Endothelial cell (in vitro differentiated cells): Measurements from ENCODE around the gene PNP. TPM values are rescaled to one million over a fixed set of nuclear protein-coding genes. Genes with fewer than 3 reads are reported as not detected.

ENCODE experiments used
- DNase-seq: peaks from one replicate; pipeline ENCODE4 v3.0.0; 2021; ENCODE audit warnings: low spot score
- H3K27ac Mint-ChIP-seq: one replicate; pipeline ENCODE4 v1.8.0; 2021; ENCODE audit warnings: mixed read lengths, inconsistent platforms; ENCODE audit not compliant: unreplicated experiment
- H3K27me3 Mint-ChIP-seq: one replicate; pipeline ENCODE4 v1.8.0; 2021; ENCODE audit warnings: mild to moderate bottlenecking, moderate library complexity, mixed read lengths, inconsistent platforms; ENCODE audit not compliant: unreplicated experiment
- H3K36me3 Mint-ChIP-seq: one replicate; pipeline ENCODE4 v1.8.0; 2021; ENCODE audit warnings: mild to moderate bottlenecking, low read depth, mixed read lengths, inconsistent platforms; ENCODE audit not compliant: unreplicated experiment
- H3K4me1 Mint-ChIP-seq: one replicate; pipeline ENCODE4 v1.8.0; 2021; ENCODE audit warnings: mild to moderate bottlenecking, mixed read lengths, inconsistent platforms; ENCODE audit not compliant: unreplicated experiment
- H3K4me3 Mint-ChIP-seq: one replicate; pipeline ENCODE4 v1.8.0; 2021; ENCODE audit warnings: mild to moderate bottlenecking, mixed read lengths, inconsistent platforms; ENCODE audit not compliant: unreplicated experiment
- H3K9me3 Mint-ChIP-seq: one replicate; pipeline ENCODE4 v1.8.0; 2021; ENCODE audit warnings: mixed read lengths, inconsistent platforms; ENCODE audit not compliant: unreplicated experiment
- total RNA-seq: library from RNA; stranded (reverse); fragmentation: NEBNext Ultra II Directional; extraction: Animal tissue kit (Norgen Biotek cat#: 25700); gene quantifications from one replicate; pipeline ENCODE4 v1.2.1, GENCODE V29; 2021; ENCODE audit not compliant: unreplicated experiment
- TF ChIP-seq, protein P1 (sequence below): fragments of 200-600 bp; sonication (generic); IDR thresholded peaks from one replicate; pipeline ENCODE4 v1.5.0; 2021; ENCODE audit warnings: antibody characterized with exemption; ENCODE audit not compliant: unreplicated experiment

PNP gene
- total RNA-seq, 1 donor from 2014 or later: 322 TPM

DNA sequence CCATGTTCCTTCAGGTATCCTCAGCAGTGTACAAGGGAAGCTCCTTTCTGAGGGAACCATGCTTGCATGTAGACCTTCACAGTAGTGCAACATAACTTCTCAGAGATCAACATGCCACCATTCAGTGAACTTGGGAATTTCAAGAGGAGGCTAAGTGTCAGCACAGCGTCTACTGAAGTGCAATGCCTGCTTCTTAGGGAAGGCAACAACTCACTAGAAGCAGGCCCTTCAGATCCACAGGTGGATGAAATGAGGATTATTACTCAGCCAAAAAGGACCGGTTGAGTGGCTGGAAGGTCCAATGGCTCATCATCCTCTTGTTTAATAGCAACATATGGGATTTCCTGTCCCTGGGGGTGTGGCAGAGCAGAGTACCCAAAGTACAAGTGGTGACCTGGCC is 54.8 kb downstream of the PNP start:
- Mint-ChIP-seq H3K4me3 (no peak overlapping the region), H3K27ac (no peak overlapping the region)

More for the DNA sequence above, 54.8 kb downstream of the PNP start:
- Mint-ChIP-seq H3K9me3 (no peaks in the 10 kb centered on the region), H3K27me3 (peaks cover 3% of the 10 kb centered on the region), H3K4me1 (peaks cover 11% of the 10 kb centered on the region), H3K36me3 (no peaks in the 10 kb centered on the region)
- no peak for DNase-seq
- TF ChIP-seq, protein P1, sequence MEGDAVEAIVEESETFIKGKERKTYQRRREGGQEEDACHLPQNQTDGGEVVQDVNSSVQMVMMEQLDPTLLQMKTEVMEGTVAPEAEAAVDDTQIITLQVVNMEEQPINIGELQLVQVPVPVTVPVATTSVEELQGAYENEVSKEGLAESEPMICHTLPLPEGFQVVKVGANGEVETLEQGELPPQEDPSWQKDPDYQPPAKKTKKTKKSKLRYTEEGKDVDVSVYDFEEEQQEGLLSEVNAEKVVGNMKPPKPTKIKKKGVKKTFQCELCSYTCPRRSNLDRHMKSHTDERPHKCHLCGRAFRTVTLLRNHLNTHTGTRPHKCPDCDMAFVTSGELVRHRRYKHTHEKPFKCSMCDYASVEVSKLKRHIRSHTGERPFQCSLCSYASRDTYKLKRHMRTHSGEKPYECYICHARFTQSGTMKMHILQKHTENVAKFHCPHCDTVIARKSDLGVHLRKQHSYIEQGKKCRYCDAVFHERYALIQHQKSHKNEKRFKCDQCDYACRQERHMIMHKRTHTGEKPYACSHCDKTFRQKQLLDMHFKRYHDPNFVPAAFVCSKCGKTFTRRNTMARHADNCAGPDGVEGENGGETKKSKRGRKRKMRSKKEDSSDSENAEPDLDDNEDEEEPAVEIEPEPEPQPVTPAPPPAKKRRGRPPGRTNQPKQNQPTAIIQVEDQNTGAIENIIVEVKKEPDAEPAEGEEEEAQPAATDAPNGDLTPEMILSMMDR: no peak

Other genes with a start within 250 kb of the PNP start
- not detected for gene OR11H6, start 245.7 kb upstream of the PNP start, total RNA-seq
- not detected for gene OR11H7, start 240.4 kb upstream of the PNP start, total RNA-seq
- gene OR11H4, start 230.1 kb upstream of the PNP start, total RNA-seq: not detected
- gene TTC5, start 163.5 kb upstream of the PNP start, total RNA-seq: 14.3 TPM
- gene CCNB1IP1, start 136.1 kb upstream of the PNP start, total RNA-seq: 91.1 TPM
- 24.4 TPM for gene PARP2, start 125.8 kb upstream of the PNP start, total RNA-seq
- gene TEP1, start 55.9 kb upstream of the PNP start, total RNA-seq: 44.0 TPM
- 0.08 TPM for gene KLHL33, start 33.2 kb upstream of the PNP start, total RNA-seq
- 46.1 TPM for gene OSGEP, start 14.6 kb upstream of the PNP start, total RNA-seq
- 230 TPM for gene APEX1, start 14.2 kb upstream of the PNP start, total RNA-seq
- 36.8 TPM for gene PIP4P1, start 8.0 kb upstream of the PNP start, total RNA-seq
- gene RNASE10, start 36.1 kb downstream of the PNP start, total RNA-seq: 10.7 TPM
- gene RNASE9, start 91.6 kb downstream of the PNP start, total RNA-seq: not detected
- gene RNASE11, start 118.6 kb downstream of the PNP start, total RNA-seq: 0.31 TPM
- not detected for gene RNASE12, start 122.0 kb downstream of the PNP start, total RNA-seq
- not detected for gene OR6S1, start 172.3 kb downstream of the PNP start, total RNA-seq
- gene RNASE4, start 215.2 kb downstream of the PNP start, total RNA-seq: 1.0 TPM
- gene ANG, start 219.4 kb downstream of the PNP start, total RNA-seq: 6.5 TPM